A673 (cell line): ENCODE measurements around the gene LRRC52. TPM values are rescaled to one million over a fixed set of nuclear protein-coding genes. Genes with fewer than 3 reads are reported as not detected.

Experiments used
- BruUV-seq: library from RNA; stranded (reverse); fragments of 400-500 nt; replicated peaks from 2 replicates; lab custom pipeline; 2021; lab: Mats Ljungman, UMichigan
- CTCF ChIA-PET: fragments of 300-600 bp; sonication (Branson Sonifier 250); formaldehyde crosslinking; loops from one replicate; lab custom pipeline; 2022; ENCODE audit warnings: antibody characterized with exemption; lab: Charles Lee
- POLR2A ChIA-PET: fragments of 300-600 bp; sonication (Branson Sonifier 250); formaldehyde crosslinking; loops from one replicate; lab custom pipeline; 2022; ENCODE audit warnings: antibody characterized with exemption; ENCODE audit not compliant: low non-redundant PET; lab: Charles Lee
- DNase-seq: peaks from one replicate; pipeline ENCODE4 v3.0.0-alpha.2; 2015; ENCODE audit warnings: low spot score
- H3K27ac ChIP-seq: fragments of 200-600 bp; sonication (generic); 2 replicates; pipeline ENCODE4 v1.5.1; 2016; ENCODE audit warnings: mixed run types, low read depth, mild to moderate bottlenecking, mixed read lengths, antibody characterized with exemption, low read length; ENCODE audit not compliant: poor library complexity, severe bottlenecking
- H3K27me3 ChIP-seq: fragments of 200-600 bp; sonication (generic); replicated peaks from 2 replicates; pipeline ENCODE4 v1.6.1; 2017; ENCODE audit warnings: mixed run types, low read depth, mild to moderate bottlenecking, mixed read lengths, antibody characterized with exemption, low read length; ENCODE audit not compliant: insufficient read depth, poor library complexity
- H3K36me3 ChIP-seq: fragments of 200-600 bp; sonication (generic); 2 replicates; pipeline ENCODE4 v1.6.1; 2016; ENCODE audit warnings: mixed run types, mild to moderate bottlenecking, mixed read lengths, antibody characterized with exemption, low read length; ENCODE audit not compliant: insufficient read depth, poor library complexity, severe bottlenecking
- H3K4me1 ChIP-seq: fragments of 200-600 bp; sonication (generic); 2 replicates; pipeline ENCODE4 v1.6.1; 2017; ENCODE audit warnings: mixed run types, mild to moderate bottlenecking, mixed read lengths, antibody characterized with exemption, low read length; ENCODE audit not compliant: insufficient read depth, poor library complexity, severe bottlenecking
- H3K4me3 ChIP-seq: fragments of 200-600 bp; sonication (generic); 2 replicates; pipeline ENCODE4 v1.5.1; 2016; ENCODE audit warnings: low read depth, mixed run types, mild to moderate bottlenecking, mixed read lengths, low read length; ENCODE audit not compliant: poor library complexity, severe bottlenecking
- H3K9me3 ChIP-seq: fragments of 200-600 bp; sonication (generic); 2 replicates; pipeline ENCODE4 v1.6.1; 2016; ENCODE audit warnings: mixed run types, low read depth, mild to moderate bottlenecking, mixed read lengths, antibody characterized with exemption, low read length; ENCODE audit not compliant: poor library complexity, severe bottlenecking
- EZH2 ChIP-seq: fragments of 200-600 bp; sonication (generic); IDR thresholded peaks from 2 replicates; pipeline ENCODE4 v1.6.1; 2017; ENCODE audit warnings: borderline replicate concordance, low read depth, mild to moderate bottlenecking, mixed read lengths, antibody characterized with exemption, low read length; ENCODE audit not compliant: poor library complexity, severe bottlenecking
- intact Hi-C: fragments of 100-400 bp; cut with micrococcal nuclease; formaldehyde crosslinking; loops from one replicate; pipeline ENCODE4 v1.10.0; 2022; ENCODE audit not compliant: unreplicated experiment
- total RNA-seq: library from RNA; stranded (reverse); gene quantifications from 2 replicates; pipeline ENCODE4 v1.2.3, GENCODE V29; 2021
- TF ChIP-seq, protein P1 (sequence below): fragments of 300-800, 200-600 bp; sonication (generic); conservative IDR thresholded peaks from 2 replicates; pipeline ENCODE4 v1.5.1; 2017; ENCODE audit warnings: low read depth, mild to moderate bottlenecking, antibody characterized with exemption, low read length, moderate library complexity, mixed read lengths

Gene LRRC52
- total RNA-seq, 1 experiment from 2014 or later, result not detected

DNA sequence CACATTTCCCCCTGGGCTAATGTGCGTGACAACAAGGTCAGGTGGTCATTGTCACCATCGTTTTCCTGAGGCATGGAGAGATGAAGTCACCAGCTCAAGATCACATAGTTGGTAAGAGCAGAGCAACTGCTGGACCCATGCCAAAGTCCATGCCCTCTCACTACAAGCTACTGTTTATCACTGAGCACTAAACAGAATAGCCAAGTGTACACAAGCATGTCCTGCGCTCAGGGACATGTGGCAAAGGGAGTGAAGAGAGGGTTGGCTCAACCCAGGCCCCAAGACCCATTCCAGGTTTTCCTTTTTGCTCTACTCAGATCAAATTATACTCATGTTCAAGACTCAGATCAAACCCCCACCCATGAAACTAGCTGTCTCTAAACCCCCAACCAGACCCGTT is 20.8 kb downstream of the LRRC52 start:
- intact Hi-C loops, result no loop called here
- Histone ChIP-seq H3K4me1 (no peaks in the 10 kb centered on the region), H3K27me3 (peaks cover 20% of the 10 kb centered on the region), H3K9me3 (no peaks in the 10 kb centered on the region), H3K36me3 (no peaks in the 10 kb centered on the region), H3K4me3 (no peak overlapping the region), H3K27ac (no peak overlapping the region)
- TF ChIP-seq, protein P1, sequence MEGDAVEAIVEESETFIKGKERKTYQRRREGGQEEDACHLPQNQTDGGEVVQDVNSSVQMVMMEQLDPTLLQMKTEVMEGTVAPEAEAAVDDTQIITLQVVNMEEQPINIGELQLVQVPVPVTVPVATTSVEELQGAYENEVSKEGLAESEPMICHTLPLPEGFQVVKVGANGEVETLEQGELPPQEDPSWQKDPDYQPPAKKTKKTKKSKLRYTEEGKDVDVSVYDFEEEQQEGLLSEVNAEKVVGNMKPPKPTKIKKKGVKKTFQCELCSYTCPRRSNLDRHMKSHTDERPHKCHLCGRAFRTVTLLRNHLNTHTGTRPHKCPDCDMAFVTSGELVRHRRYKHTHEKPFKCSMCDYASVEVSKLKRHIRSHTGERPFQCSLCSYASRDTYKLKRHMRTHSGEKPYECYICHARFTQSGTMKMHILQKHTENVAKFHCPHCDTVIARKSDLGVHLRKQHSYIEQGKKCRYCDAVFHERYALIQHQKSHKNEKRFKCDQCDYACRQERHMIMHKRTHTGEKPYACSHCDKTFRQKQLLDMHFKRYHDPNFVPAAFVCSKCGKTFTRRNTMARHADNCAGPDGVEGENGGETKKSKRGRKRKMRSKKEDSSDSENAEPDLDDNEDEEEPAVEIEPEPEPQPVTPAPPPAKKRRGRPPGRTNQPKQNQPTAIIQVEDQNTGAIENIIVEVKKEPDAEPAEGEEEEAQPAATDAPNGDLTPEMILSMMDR, result no peak
- TF ChIP-seq EZH2, result no peak
- ChIA-PET CTCF (no interaction called here), POLR2A (no interaction called here)
- BruUV-seq, result no TSS peak
- DNase-seq, result no peak

DNA sequence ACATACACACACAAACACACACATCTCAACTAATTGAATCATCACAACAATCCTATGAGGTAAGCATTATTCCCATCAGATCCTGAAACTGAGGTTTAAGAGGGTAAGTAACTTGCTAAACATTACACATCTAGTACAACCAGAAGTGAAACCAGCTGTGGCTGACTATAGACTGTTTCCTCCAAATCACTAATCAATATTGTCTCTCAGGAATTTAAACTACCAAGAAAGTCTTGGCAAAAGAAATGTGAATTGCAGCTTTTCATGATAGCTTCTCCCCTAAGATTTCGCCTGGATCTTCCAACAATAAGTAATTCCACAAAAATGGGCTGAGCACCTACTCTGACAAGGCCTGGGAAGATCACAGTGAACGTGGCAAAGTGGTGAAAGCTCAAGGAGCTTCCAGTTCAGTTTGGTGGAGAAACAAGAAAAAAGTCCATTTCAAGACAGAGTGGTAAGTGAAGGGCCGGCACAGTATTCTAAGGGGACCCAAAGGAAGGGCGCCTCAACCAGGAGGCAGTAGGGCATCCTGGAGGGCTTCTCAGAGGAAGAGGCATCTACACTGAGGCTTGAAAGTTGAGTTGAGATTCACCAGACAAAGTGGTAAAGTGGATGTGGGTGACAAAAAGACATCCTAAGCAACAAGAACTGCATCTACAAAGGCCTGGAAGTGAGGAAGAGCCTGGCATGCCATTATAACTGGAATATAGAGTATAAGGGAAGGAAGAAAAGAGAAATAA is 22.1 kb downstream of the LRRC52 start:
- BruUV-seq, result no TSS peak
- H3K27ac ChIP-seq, result no peak overlapping the region
- no peaks in the 10 kb centered on the region for H3K4me1 ChIP-seq
- H3K36me3 ChIP-seq, result no peaks in the 10 kb centered on the region
- H3K27me3 ChIP-seq, result peaks cover 7% of the 10 kb centered on the region
- ChIA-PET POLR2A (no interaction called here), CTCF (no interaction called here)
- no peaks in the 10 kb centered on the region for H3K9me3 ChIP-seq
- no peak overlapping the region for H3K4me3 ChIP-seq
- TF ChIP-seq EZH2, result no peak
- TF ChIP-seq, protein P1, result no peak
- no peak for DNase-seq
- intact Hi-C loops, result no loop called here

DNA sequence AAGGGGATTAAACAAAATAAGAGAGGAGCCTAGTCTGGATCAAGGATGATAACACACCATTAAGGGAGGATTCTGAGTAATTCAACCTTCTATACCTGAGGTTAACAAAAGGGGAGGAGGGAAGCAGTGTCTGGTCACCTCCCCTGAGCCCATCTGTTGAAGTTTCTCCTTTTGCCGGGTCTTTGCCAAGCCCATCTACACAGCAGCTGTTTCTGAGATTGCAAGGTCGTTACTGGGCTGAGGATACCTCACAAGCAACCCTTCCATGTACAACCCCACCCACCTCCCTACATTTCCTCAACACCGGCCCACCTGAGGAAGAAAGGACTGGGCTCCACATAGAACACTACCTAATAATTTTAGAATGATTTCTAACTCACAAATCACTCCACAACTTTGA is 26.3 kb downstream of the LRRC52 start:
- no peaks in the 10 kb centered on the region for H3K36me3 ChIP-seq
- H3K27ac ChIP-seq, result no peak overlapping the region
- intact Hi-C loops, result no loop called here
- H3K27me3 ChIP-seq, result peaks cover 7% of the 10 kb centered on the region
- DNase-seq, result no peak
- ChIA-PET POLR2A (no interaction called here), CTCF (no interaction called here)
- H3K4me3 ChIP-seq, result no peak overlapping the region
- H3K4me1 ChIP-seq, result no peaks in the 10 kb centered on the region
- TF ChIP-seq, protein P1, result no peak
- no peak for TF ChIP-seq EZH2
- H3K9me3 ChIP-seq, result no peaks in the 10 kb centered on the region
- no TSS peak for BruUV-seq
